ENCODE results near the gene DBF4. TPM values are rescaled to one million over a fixed set of nuclear protein-coding genes. Genes with fewer than 3 reads are reported as not detected.

The DBF4 gene
- polyA plus RNA-seq, 1 of the 3 experiments (the other 2 are of a cell fraction): 7.6 TPM

DNA sequence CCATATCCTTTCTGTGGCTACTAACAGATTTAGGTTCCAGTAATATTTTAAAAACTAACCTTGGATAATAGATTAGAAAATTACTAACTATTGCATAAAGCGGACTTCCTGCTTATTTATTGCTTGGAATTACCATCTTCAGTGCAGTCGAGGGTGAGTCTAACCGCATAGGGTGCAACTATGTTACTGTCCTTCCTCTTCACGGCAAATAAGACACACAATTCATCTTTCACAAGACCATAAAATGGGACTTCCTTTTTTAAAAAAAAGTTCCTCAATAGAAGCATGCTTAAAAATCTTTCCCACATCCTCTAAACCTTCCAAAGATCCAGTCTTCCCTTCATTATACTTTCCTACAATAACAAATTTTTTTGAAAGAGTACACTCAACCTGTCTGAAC is 2.2 kb upstream of the DBF4 start:
- Histone ChIP-seq H3K79me2 (ENCODE audit: insufficient read depth) (peaks cover 86% of the 10 kb centered on the region), H3K9me3 (peaks cover 3% of the 10 kb centered on the region; the same call in 1 of the 2 replicates), H3K27ac (ENCODE audit: low read depth in 2 of 2, low read length in 1 of 2) (no peak overlapping the region), H3F3A (replicated peaks; ENCODE audit: insufficient read depth) (peaks cover 18% of the 10 kb centered on the region), H4K20me1 (ENCODE audit: insufficient read depth) (no peaks in the 10 kb centered on the region), H3K9ac (no peak overlapping the region), H3K9me2 (no peaks in the 10 kb centered on the region), H3K4me1 (ENCODE audit: control insufficient read depth in 1 of 2, insufficient read depth in 2 of 2, low read depth in 1 of 2, low read length in 1 of 2) (peaks cover 0 to 13% of the 10 kb centered on the region in 2 experiments; a peak in 1 of 4 replicates), H3K4me2 (no peak overlapping the region), H3K4me3 (ENCODE audit: low read depth in 2 of 2, low read length in 1 of 2) (no peak overlapping the region), H3K36me3 (replicated peaks in 1 of 2; ENCODE audit: control insufficient read depth in 1 of 2, insufficient read depth in 2 of 2, low read length in 1 of 2) (peaks cover 11 to 17% of the 10 kb centered on the region in 2 experiments), H3K27me3 (ENCODE audit: insufficient read depth) (no peaks in the 10 kb centered on the region), H2AFZ (ENCODE audit: low read depth) (no peak overlapping the region)
- no peak for DNase-seq
- 99% methylated on average over 4 of the region's 4 CpGs for WGBS (ENCODE audit: low lambda C conversion rate)
- ChIA-PET POLR2A (no interaction called here), CTCF (no interaction called here)
- TF ChIP-seq, protein P1, sequence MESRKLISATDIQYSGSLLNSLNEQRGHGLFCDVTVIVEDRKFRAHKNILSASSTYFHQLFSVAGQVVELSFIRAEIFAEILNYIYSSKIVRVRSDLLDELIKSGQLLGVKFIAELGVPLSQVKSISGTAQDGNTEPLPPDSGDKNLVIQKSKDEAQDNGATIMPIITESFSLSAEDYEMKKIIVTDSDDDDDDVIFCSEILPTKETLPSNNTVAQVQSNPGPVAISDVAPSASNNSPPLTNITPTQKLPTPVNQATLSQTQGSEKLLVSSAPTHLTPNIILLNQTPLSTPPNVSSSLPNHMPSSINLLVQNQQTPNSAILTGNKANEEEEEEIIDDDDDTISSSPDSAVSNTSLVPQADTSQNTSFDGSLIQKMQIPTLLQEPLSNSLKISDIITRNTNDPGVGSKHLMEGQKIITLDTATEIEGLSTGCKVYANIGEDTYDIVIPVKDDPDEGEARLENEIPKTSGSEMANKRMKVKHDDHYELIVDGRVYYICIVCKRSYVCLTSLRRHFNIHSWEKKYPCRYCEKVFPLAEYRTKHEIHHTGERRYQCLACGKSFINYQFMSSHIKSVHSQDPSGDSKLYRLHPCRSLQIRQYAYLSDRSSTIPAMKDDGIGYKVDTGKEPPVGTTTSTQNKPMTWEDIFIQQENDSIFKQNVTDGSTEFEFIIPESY (IDR thresholded peaks at IDR 0.05; ENCODE audit: borderline replicate concordance, low read depth): no peak
- TF ChIP-seq RCOR1 (IDR thresholded peaks at IDR 0.05; ENCODE audit: low read length): no peak
- no peak for TF ChIP-seq SIN3A (IDR thresholded peaks at IDR 0.05; ENCODE audit: borderline replicate concordance, low read depth, low read length)
- no peak for TF ChIP-seq CHD2 (IDR thresholded peaks at IDR 0.05; ENCODE audit: low read length, partially characterized antibody)
- no peak for TF ChIP-seq EP300 (IDR thresholded peaks at IDR 0.05; ENCODE audit: borderline replicate concordance in 1 of 2, low read depth in 1 of 2, low read length in 1 of 2)
- TF ChIP-seq TEAD4 (IDR thresholded peaks at IDR 0.05; ENCODE audit: borderline replicate concordance, insufficient read depth): no peak
- TF ChIP-seq NRF1 (IDR thresholded peaks at IDR 0.05; ENCODE audit: low read depth, low read length): no peak
- TF ChIP-seq, protein P2, sequence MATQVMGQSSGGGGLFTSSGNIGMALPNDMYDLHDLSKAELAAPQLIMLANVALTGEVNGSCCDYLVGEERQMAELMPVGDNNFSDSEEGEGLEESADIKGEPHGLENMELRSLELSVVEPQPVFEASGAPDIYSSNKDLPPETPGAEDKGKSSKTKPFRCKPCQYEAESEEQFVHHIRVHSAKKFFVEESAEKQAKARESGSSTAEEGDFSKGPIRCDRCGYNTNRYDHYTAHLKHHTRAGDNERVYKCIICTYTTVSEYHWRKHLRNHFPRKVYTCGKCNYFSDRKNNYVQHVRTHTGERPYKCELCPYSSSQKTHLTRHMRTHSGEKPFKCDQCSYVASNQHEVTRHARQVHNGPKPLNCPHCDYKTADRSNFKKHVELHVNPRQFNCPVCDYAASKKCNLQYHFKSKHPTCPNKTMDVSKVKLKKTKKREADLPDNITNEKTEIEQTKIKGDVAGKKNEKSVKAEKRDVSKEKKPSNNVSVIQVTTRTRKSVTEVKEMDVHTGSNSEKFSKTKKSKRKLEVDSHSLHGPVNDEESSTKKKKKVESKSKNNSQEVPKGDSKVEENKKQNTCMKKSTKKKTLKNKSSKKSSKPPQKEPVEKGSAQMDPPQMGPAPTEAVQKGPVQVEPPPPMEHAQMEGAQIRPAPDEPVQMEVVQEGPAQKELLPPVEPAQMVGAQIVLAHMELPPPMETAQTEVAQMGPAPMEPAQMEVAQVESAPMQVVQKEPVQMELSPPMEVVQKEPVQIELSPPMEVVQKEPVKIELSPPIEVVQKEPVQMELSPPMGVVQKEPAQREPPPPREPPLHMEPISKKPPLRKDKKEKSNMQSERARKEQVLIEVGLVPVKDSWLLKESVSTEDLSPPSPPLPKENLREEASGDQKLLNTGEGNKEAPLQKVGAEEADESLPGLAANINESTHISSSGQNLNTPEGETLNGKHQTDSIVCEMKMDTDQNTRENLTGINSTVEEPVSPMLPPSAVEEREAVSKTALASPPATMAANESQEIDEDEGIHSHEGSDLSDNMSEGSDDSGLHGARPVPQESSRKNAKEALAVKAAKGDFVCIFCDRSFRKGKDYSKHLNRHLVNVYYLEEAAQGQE (IDR thresholded peaks at IDR 0.05; ENCODE audit: low read depth, low read length): no peak
- TF ChIP-seq, protein P3, sequence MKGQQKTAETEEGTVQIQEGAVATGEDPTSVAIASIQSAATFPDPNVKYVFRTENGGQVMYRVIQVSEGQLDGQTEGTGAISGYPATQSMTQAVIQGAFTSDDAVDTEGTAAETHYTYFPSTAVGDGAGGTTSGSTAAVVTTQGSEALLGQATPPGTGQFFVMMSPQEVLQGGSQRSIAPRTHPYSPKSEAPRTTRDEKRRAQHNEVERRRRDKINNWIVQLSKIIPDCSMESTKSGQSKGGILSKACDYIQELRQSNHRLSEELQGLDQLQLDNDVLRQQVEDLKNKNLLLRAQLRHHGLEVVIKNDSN (IDR thresholded peaks at IDR 0.05; ENCODE audit: borderline replicate concordance, low read depth): no peak
- TF ChIP-seq SMC3 (IDR thresholded peaks at IDR 0.05; ENCODE audit: low read depth, low read length): no peak
- no peak for TF ChIP-seq RXRA (IDR thresholded peaks at IDR 0.05; ENCODE audit: borderline replicate concordance, low read depth)
- TF ChIP-seq, protein P4, sequence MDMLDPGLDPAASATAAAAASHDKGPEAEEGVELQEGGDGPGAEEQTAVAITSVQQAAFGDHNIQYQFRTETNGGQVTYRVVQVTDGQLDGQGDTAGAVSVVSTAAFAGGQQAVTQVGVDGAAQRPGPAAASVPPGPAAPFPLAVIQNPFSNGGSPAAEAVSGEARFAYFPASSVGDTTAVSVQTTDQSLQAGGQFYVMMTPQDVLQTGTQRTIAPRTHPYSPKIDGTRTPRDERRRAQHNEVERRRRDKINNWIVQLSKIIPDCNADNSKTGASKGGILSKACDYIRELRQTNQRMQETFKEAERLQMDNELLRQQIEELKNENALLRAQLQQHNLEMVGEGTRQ (IDR thresholded peaks at IDR 0.05; ENCODE audit: borderline replicate concordance, low read depth, low read length): no peak
- no peak for TF ChIP-seq GABPA (IDR thresholded peaks at IDR 0.05; ENCODE audit: low read depth)
- TF ChIP-seq, protein P5, sequence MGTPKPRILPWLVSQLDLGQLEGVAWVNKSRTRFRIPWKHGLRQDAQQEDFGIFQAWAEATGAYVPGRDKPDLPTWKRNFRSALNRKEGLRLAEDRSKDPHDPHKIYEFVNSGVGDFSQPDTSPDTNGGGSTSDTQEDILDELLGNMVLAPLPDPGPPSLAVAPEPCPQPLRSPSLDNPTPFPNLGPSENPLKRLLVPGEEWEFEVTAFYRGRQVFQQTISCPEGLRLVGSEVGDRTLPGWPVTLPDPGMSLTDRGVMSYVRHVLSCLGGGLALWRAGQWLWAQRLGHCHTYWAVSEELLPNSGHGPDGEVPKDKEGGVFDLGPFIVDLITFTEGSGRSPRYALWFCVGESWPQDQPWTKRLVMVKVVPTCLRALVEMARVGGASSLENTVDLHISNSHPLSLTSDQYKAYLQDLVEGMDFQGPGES (IDR thresholded peaks at IDR 0.05; ENCODE audit: low read depth, low read length): no peak
- TF ChIP-seq RFX5 (IDR thresholded peaks at IDR 0.05; ENCODE audit: low read length): no peak
- TF ChIP-seq POLR2AphosphoS5 (IDR thresholded peaks at IDR 0.05; ENCODE audit: low read depth, low read length): no peak
- TF ChIP-seq, protein P6, sequence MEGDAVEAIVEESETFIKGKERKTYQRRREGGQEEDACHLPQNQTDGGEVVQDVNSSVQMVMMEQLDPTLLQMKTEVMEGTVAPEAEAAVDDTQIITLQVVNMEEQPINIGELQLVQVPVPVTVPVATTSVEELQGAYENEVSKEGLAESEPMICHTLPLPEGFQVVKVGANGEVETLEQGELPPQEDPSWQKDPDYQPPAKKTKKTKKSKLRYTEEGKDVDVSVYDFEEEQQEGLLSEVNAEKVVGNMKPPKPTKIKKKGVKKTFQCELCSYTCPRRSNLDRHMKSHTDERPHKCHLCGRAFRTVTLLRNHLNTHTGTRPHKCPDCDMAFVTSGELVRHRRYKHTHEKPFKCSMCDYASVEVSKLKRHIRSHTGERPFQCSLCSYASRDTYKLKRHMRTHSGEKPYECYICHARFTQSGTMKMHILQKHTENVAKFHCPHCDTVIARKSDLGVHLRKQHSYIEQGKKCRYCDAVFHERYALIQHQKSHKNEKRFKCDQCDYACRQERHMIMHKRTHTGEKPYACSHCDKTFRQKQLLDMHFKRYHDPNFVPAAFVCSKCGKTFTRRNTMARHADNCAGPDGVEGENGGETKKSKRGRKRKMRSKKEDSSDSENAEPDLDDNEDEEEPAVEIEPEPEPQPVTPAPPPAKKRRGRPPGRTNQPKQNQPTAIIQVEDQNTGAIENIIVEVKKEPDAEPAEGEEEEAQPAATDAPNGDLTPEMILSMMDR (IDR thresholded peaks at IDR 0.05): no peak
- no peak for TF ChIP-seq JUND (IDR thresholded peaks at IDR 0.05)
